Skin epidermis (tissue), 12 donors: Measurements from ENCODE around the gene CLASRP.
A peak's percentile ranks its signal among the peaks of the same experiment; 100 is the strongest.
"Not testable (repeated sequence)": the region's sequence is repeated elsewhere in the genome, so short reads cannot be mapped to it uniquely, and the experiment has no call there.

Experiments
- H3K27ac ChIP-seq, 21 experiments: fragments of 200-600 bp; sonication (generic) in 11 of 21; one replicate each; pipeline ENCODE4 v1.5.0; 2020; ENCODE audit warnings: mild to moderate bottlenecking in 3 of 21, inconsistent platforms in 2 of 21, moderate library complexity in 2 of 21
- H3K4me3 ChIP-seq, 7 experiments: fragments of 200-600 bp; sonication (generic) in 2 of 7; one replicate each; pipeline ENCODE4 v1.5.0; 2020; ENCODE audit warnings: inconsistent platforms in 2 of 7, mild to moderate bottlenecking in 2 of 7, moderate library complexity in 1 of 7

Gene CLASRP

GRCh38 chr19:45117167-45117594 is 78.3 kb downstream of the CLASRP start:
- peak overlapping the region in 2 of 21 experiments; percentile 1 to 61 for H3K27ac ChIP-seq

GRCh38 chr19:45117671-45118070 is 78.8 kb downstream of the CLASRP start:
- H3K4me3 ChIP-seq: no peak overlapping the region
- peak overlapping the region in 6 of 21 experiments; percentile 1 to 61 (median 23) for H3K27ac ChIP-seq

More at GRCh38 chr19:45117167-45117594, 78.3 kb downstream of the CLASRP start:
- no peak overlapping the region for H3K4me3 ChIP-seq

- Histone ChIP-seq H3K27ac (peak overlapping the region in 6 of 21 experiments; percentile 18 to 61 (median 28)), H3K4me3 (no peak overlapping the region)
Measured at GRCh38 chr19:45118106-45118505, 79.3 kb downstream of the CLASRP start.

GRCh38 chr19:45118591-45119355 is 79.9 kb downstream of the CLASRP start:
- peak overlapping the region in 2 of 21 experiments; percentile 18 to 30 for H3K27ac ChIP-seq
- H3K4me3 ChIP-seq: not testable (repeated sequence)

GRCh38 chr19:45119582-45119981 is 80.7 kb downstream of the CLASRP start:
- H3K4me3 ChIP-seq: no peak overlapping the region
- H3K27ac ChIP-seq: peak overlapping the region in 1 of 21 experiments; percentile 18
